ENCODE results near the gene TSPEAR.

Gene TSPEAR

GRCh38 chr21:44711327-44712202, at the start of gene TSPEAR:
Gene TSPEAR (minus strand): TSS chr21:44711572. CDS start chr21:44711514, 58 bp downstream.
- in situ Hi-C loops (cut with MboI; ENCODE audit: low sequenced_read_pairs), result no loop called here

GRCh38 chr21:44760376-44760775, 49.0 kb upstream of the TSPEAR start:
- in situ Hi-C loops (cut with MboI; ENCODE audit: low sequenced_read_pairs), result no loop called here

- in situ Hi-C loops (cut with MboI; ENCODE audit: low sequenced_read_pairs), result no loop called here
Measured at GRCh38 chr21:44759628-44760285, 48.4 kb upstream of the TSPEAR start.

- in situ Hi-C loops (cut with MboI; ENCODE audit: low sequenced_read_pairs), result no loop called here
Measured at GRCh38 chr21:44758781-44759627, 47.6 kb upstream of the TSPEAR start.

- in situ Hi-C loops (cut with MboI; ENCODE audit: low sequenced_read_pairs), result no loop called here
Measured at GRCh38 chr21:44758141-44758561, 46.8 kb upstream of the TSPEAR start.

GRCh38 chr21:44757731-44758130, 46.4 kb upstream of the TSPEAR start:
- in situ Hi-C loops (cut with MboI; ENCODE audit: low sequenced_read_pairs), result no loop called here

GRCh38 chr21:44756423-44757185, 45.2 kb upstream of the TSPEAR start:
- in situ Hi-C loops (cut with MboI; ENCODE audit: low sequenced_read_pairs), result no loop called here

GRCh38 chr21:44755227-44755626, 43.9 kb upstream of the TSPEAR start:
- in situ Hi-C loops (cut with MboI; ENCODE audit: low sequenced_read_pairs), result no loop called here

- in situ Hi-C loops (cut with MboI; ENCODE audit: low sequenced_read_pairs), result no loop called here
Measured at GRCh38 chr21:44753357-44753756, 42.0 kb upstream of the TSPEAR start.

GRCh38 chr21:44752671-44753235, 41.4 kb upstream of the TSPEAR start:
- in situ Hi-C loops (cut with MboI; ENCODE audit: low sequenced_read_pairs), result no loop called here

GRCh38 chr21:44751799-44752636, 40.6 kb upstream of the TSPEAR start:
- in situ Hi-C loops (cut with MboI; ENCODE audit: low sequenced_read_pairs), result no loop called here

GRCh38 chr21:44751186-44751798, 39.9 kb upstream of the TSPEAR start:
- in situ Hi-C loops (cut with MboI; ENCODE audit: low sequenced_read_pairs), result no loop called here

- in situ Hi-C loops (cut with MboI; ENCODE audit: low sequenced_read_pairs), result no loop called here
Measured at GRCh38 chr21:44750675-44751025, 39.3 kb upstream of the TSPEAR start.

- in situ Hi-C loops (cut with MboI; ENCODE audit: low sequenced_read_pairs), result no loop called here
Measured at GRCh38 chr21:44749759-44750674, 38.6 kb upstream of the TSPEAR start.

- in situ Hi-C loops (cut with MboI; ENCODE audit: low sequenced_read_pairs), result no loop called here
Measured at GRCh38 chr21:44749116-44749758, 37.9 kb upstream of the TSPEAR start.

- in situ Hi-C loops (cut with MboI; ENCODE audit: low sequenced_read_pairs), result no loop called here
Measured at GRCh38 chr21:44748621-44749020, 37.2 kb upstream of the TSPEAR start.

GRCh38 chr21:44742418-44743153, 31.2 kb upstream of the TSPEAR start:
- in situ Hi-C loops (cut with MboI; ENCODE audit: low sequenced_read_pairs), result no loop called here
